ENCODE results near the gene INSRR.

The INSRR gene

DNA sequence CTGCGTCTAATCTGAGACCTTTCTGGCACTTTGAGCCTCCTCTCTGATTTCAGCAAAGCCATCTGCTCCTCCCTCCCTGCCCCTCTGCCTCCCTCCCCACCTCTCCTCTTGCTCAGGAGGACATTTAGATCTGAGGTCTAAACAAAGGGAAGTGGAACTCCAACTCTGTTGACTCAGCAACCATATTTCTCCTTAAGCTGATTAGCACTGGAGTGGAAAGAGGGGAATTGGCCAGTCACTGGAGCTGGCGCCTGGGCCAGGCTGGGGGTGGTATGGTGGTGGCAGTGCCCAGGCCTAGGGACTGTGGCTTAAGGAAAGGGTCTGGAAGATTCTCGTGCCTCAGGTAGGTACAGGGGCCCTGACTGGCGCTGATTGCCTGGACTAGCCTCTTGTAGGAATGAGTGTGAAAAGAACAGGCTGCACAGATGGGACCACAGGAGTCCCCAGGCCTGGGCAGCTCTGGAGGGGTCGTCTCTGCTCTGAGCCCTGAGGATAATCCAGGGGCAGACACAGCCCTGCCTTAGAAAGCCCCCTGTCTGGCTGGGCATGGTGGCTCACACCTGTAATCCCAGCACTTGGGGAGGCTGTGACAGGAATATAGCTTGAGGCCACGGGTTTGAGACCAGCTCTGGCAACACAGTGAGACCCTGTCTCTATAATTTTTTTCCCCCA lies 54.2 kb downstream of the INSRR start:
- FAIRE-seq = no peak

- no peak for FAIRE-seq
These were observed 54.9 kb downstream of the INSRR start for GRCh38 chr1:156804026-156804425.

DNA sequence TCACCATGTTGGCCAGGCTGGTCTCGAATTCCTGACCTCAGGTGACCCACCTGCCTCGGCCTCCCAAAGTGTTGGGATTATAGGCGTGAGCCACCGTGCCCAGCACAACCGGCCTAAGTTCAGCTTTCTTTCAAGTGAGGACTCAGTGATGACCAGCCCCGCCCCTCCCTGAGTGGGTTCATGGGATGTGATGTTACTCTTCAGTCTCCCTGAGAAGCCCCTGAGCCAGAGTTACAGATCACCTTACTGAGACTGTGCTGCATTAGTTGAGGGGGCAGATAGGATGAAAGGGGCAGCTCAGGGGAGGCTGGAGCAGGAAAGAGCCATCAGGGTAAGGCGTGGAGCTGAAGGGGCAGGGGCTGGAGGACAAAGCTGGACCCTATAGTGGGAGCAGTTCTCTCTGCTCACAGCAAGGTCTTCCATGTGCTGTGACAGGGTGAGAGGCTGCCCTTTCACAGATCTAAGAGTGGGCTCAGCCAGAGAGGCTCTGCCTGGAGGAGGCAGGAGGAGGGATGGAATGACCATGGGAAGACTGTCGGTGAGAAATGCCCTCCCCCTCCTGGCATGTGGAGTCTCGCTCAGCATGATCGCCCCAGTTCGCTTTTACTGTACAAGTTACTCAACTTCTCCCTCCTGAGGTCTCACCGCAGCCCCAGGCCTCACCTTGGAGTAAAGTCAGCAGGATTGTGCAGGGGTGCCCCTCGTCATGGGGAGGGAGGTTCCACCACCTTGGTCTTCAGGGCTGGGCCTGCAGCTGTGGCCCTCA lies 55.6 kb downstream of the INSRR start:
- FAIRE-seq = no peak

DNA sequence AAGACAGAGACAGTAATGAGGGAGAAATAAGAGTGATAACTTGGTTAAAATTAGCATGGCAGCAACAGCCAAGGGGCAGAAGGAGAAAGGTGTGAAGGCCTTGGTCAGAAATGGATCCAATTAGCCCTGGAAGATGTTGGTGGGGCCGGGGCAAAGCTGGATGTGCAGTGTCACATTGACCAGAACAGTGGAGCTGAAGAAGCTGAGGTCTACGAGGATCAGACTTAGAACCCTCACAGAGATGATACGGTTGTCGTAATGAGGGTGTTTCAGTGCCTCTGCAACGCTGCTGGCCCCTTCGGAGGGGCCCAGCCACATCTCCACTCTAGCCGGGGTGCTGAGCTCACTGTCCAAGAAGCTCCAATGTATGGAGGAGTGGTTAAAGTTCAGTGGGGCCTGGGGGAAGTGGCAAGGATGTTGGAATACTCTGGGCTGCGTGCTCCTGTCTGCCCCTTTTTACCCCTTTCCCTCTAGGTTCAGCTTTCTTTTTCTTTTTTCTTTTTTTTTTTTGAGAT lies 56.4 kb downstream of the INSRR start:
- FAIRE-seq = no peak

GRCh38 chr1:156801409-156802121 lies 57.4 kb downstream of the INSRR start:
- FAIRE-seq = no peak

GRCh38 chr1:156797212-156797871 lies 61.6 kb downstream of the INSRR start:
- FAIRE-seq = no peak

GRCh38 chr1:156796340-156797097 lies 62.4 kb downstream of the INSRR start:
- FAIRE-seq = no peak

DNA sequence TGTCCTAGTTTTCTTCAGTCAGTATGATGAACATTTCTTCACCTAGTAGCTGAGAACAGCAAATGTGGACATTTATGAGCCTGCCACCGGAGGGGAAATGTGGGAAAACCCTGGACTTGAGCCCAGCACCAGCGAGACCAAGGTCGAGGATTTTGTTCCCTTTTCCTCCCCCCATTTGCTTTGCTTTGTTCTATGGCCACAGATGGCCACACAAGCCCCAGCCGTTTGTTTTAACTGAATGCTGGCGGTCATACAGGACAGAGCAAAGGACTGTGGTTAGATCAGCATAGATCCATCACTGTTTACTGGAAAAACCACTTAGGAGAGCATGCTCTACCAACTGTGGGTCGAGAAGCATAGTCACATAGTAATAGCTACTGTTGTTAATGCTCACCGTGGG lies 63.1 kb downstream of the INSRR start:
- no peak for FAIRE-seq

GRCh38 chr1:156795374-156795733 lies 63.6 kb downstream of the INSRR start:
- no peak for FAIRE-seq

GRCh38 chr1:156794506-156795373 lies 64.2 kb downstream of the INSRR start:
- no peak for FAIRE-seq
